Astrocyte (in vitro differentiated cells and primary cell): ENCODE data around the gene ROR2. TPM values are rescaled to one million over a fixed set of nuclear protein-coding genes. Genes with fewer than 3 reads are reported as not detected.

Experiments used
- DNase-seq: peaks from one replicate; pipeline ENCODE4 v3.0.0-alpha.2; 2010; ENCODE audit warnings: low read depth
- FAIRE-seq: peaks from 2 replicates; lab custom pipeline; 2011; peaks lifted over from hg19 to GRCh38; lab: Jason Lieb, UNC
- H2AFZ ChIP-seq: 2 replicates; pipeline ENCODE4 v1.6.0; 2012; ENCODE audit warnings: low read depth, low read length, inconsistent platforms
- H3K27ac ChIP-seq: 2 replicates; pipeline ENCODE4 v1.5.1; 2011; ENCODE audit warnings: low read depth, low read length, inconsistent platforms
- H3K27me3 ChIP-seq: 2 replicates; pipeline ENCODE4 v1.6.0; 2011; ENCODE audit warnings: low read length, inconsistent platforms; ENCODE audit not compliant: insufficient read depth
- H3K36me3 ChIP-seq: 2 replicates; pipeline ENCODE4 v1.5.1; 2011; ENCODE audit warnings: low read length, inconsistent platforms; ENCODE audit not compliant: insufficient read depth
- H3K4me1 ChIP-seq: 2 replicates; pipeline ENCODE4 v1.5.1; 2011; ENCODE audit warnings: low read length, inconsistent platforms; ENCODE audit not compliant: insufficient read depth
- H3K4me2 ChIP-seq: 2 replicates; pipeline ENCODE4 v1.6.0; 2012; ENCODE audit warnings: low read length, inconsistent platforms
- H3K4me3 ChIP-seq: 2 replicates; pipeline ENCODE4 v1.5.1; 2011; ENCODE audit warnings: low read depth, mild to moderate bottlenecking, low read length, inconsistent platforms; ENCODE audit not compliant: insufficient read depth
- H3K79me2 ChIP-seq: 2 replicates; pipeline ENCODE4 v1.6.0; 2012; ENCODE audit warnings: mild to moderate bottlenecking, low read length, inconsistent platforms; ENCODE audit not compliant: insufficient read depth
- H3K9ac ChIP-seq: 2 replicates; pipeline ENCODE4 v1.6.0; 2012; ENCODE audit warnings: mild to moderate bottlenecking, low read length, inconsistent platforms
- H3K9me3 ChIP-seq: 2 replicates; pipeline ENCODE4 v1.5.1; 2012; ENCODE audit warnings: low read depth, mild to moderate bottlenecking, low read length, inconsistent platforms; ENCODE audit not compliant: insufficient read depth
- H4K20me1 ChIP-seq: 2 replicates; pipeline ENCODE4 v1.6.0; 2012; ENCODE audit warnings: low read length, inconsistent platforms; ENCODE audit not compliant: insufficient read depth
- H3K27ac Mint-ChIP-seq: one replicate; pipeline ENCODE4 v1.8.0; 2021; ENCODE audit warnings: mild to moderate bottlenecking, mixed read lengths; ENCODE audit not compliant: unreplicated experiment
- H3K27me3 Mint-ChIP-seq: one replicate; pipeline ENCODE4 v1.8.0; 2021; ENCODE audit warnings: low read depth, mixed read lengths; ENCODE audit not compliant: unreplicated experiment
- H3K36me3 Mint-ChIP-seq: one replicate; pipeline ENCODE4 v1.8.0; 2021; ENCODE audit warnings: low read depth, mixed read lengths; ENCODE audit not compliant: unreplicated experiment
- H3K4me1 Mint-ChIP-seq: one replicate; pipeline ENCODE4 v1.8.0; 2021; ENCODE audit warnings: low read depth, mixed read lengths; ENCODE audit not compliant: unreplicated experiment
- H3K4me3 Mint-ChIP-seq: one replicate; pipeline ENCODE4 v1.8.0; 2021; ENCODE audit warnings: mild to moderate bottlenecking, moderate library complexity, mixed read lengths; ENCODE audit not compliant: unreplicated experiment
- H3K9me3 Mint-ChIP-seq: one replicate; pipeline ENCODE4 v1.8.0; 2021; ENCODE audit warnings: mild to moderate bottlenecking, mixed read lengths; ENCODE audit not compliant: unreplicated experiment
- EZH2 ChIP-seq: IDR thresholded peaks from 2 replicates; pipeline ENCODE4 v1.6.1; 2012; ENCODE audit warnings: mild to moderate bottlenecking, low read length, inconsistent platforms; ENCODE audit not compliant: insufficient read depth
- total RNA-seq: library from RNA; stranded (reverse); gene quantifications from 2 replicates; pipeline ENCODE4 v1.2.1, GENCODE V29; 2021
- TF ChIP-seq, protein P1 (sequence below): IDR thresholded peaks from 2 replicates; pipeline ENCODE4 v1.5.1; 2011; ENCODE audit warnings: low read depth, mild to moderate bottlenecking, inconsistent platforms, low read length, moderate library complexity; ENCODE audit not compliant: insufficient read depth

The ROR2 gene
- total RNA-seq, 1 donor from 2014 or later: 4.9 TPM

DNA sequence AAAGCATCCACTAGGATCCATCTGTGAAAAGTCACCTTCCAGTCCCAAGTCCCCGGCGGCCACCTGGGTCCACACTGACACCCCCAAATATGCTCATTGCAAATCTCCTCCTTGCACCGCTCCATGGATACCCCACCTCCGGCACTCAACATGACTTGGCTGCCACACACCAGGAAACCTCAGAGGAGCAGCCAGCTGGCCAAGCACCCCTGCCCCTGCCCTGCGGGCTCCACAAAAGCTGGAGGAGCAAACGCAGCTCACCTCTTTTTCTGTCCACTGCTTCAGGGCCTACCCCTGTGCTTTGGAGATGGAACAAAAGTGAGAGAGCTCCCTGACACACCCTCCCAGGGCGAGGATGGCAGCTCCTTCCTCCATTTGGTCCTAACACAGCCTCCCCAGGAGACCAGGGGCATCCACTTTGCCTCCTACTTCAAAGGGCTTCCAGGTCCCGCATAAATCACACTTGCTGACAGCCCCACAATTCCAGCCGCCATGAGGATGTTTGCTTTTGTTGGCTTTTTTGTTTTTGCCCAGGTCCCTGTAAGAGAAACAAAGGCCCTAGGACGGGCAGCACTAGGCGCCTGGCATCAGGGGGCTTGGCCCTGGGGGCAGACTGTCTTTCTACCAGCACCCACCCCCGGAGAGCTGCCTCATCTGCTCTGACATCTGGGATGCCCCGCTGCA, 14.8 kb downstream of the ROR2 start:
- Histone ChIP-seq H3K9ac (no peak overlapping the region), H2AFZ (no peak overlapping the region), H3K79me2 (no peaks in the 10 kb centered on the region), H3K36me3 (no peaks in the 10 kb centered on the region), H3K27ac (no peak overlapping the region), H3K4me2 (no peak overlapping the region), H4K20me1 (no peaks in the 10 kb centered on the region), H3K9me3 (peaks cover 5% of the 10 kb centered on the region), H3K4me1 (no peaks in the 10 kb centered on the region), H3K4me3 (no peak overlapping the region), H3K27me3 (peaks cover 4% of the 10 kb centered on the region)
- Mint-ChIP-seq H3K27me3 (peaks cover 3% of the 10 kb centered on the region), H3K4me3 (no peak overlapping the region), H3K36me3 (peaks cover 4% of the 10 kb centered on the region), H3K27ac (no peak overlapping the region), H3K4me1 (no peaks in the 10 kb centered on the region), H3K9me3 (peaks cover 17% of the 10 kb centered on the region)
- no peak for DNase-seq
- no peak for FAIRE-seq
- no peak for TF ChIP-seq EZH2
- TF ChIP-seq, protein P1, sequence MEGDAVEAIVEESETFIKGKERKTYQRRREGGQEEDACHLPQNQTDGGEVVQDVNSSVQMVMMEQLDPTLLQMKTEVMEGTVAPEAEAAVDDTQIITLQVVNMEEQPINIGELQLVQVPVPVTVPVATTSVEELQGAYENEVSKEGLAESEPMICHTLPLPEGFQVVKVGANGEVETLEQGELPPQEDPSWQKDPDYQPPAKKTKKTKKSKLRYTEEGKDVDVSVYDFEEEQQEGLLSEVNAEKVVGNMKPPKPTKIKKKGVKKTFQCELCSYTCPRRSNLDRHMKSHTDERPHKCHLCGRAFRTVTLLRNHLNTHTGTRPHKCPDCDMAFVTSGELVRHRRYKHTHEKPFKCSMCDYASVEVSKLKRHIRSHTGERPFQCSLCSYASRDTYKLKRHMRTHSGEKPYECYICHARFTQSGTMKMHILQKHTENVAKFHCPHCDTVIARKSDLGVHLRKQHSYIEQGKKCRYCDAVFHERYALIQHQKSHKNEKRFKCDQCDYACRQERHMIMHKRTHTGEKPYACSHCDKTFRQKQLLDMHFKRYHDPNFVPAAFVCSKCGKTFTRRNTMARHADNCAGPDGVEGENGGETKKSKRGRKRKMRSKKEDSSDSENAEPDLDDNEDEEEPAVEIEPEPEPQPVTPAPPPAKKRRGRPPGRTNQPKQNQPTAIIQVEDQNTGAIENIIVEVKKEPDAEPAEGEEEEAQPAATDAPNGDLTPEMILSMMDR: no peak

DNA sequence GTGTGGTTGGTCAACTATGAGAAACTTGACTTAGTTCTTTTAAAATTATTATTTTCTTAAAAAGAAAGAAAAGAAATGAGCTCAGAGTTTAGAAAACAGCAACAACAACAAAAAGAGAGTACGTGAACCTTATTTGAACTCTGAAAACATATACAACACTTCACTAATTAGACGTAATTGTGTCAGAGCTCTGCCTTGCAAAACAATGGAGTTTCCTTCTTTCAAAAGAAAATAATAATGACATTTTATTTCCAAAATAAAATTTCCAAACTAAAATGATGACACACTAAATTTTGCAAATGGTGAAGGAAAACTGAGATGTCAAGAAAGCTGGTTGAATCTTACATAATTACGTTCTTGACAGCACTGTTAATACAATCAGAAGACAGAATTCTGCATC, 15.4 kb downstream of the ROR2 start:
- Mint-ChIP-seq H3K27ac (no peak overlapping the region), H3K27me3 (peaks cover 3% of the 10 kb centered on the region), H3K4me3 (no peak overlapping the region), H3K9me3 (peaks cover 22% of the 10 kb centered on the region), H3K4me1 (no peaks in the 10 kb centered on the region), H3K36me3 (peaks cover 4% of the 10 kb centered on the region)
- no peak overlapping the region for H3K4me2 ChIP-seq
- H3K27me3 ChIP-seq: peaks cover 2% of the 10 kb centered on the region
- DNase-seq (no peak), FAIRE-seq (no peak)
- no peak overlapping the region for H3K4me3 ChIP-seq
- H2AFZ ChIP-seq: no peak overlapping the region
- H3K4me1 ChIP-seq: no peaks in the 10 kb centered on the region
- no peaks in the 10 kb centered on the region for H3K79me2 ChIP-seq
- H3K27ac ChIP-seq: no peak overlapping the region
- H4K20me1 ChIP-seq: no peaks in the 10 kb centered on the region
- peaks cover 7% of the 10 kb centered on the region for H3K9me3 ChIP-seq
- H3K9ac ChIP-seq: no peak overlapping the region
- no peak for TF ChIP-seq EZH2
- TF ChIP-seq, protein P1: no peak
- no peaks in the 10 kb centered on the region for H3K36me3 ChIP-seq

DNA sequence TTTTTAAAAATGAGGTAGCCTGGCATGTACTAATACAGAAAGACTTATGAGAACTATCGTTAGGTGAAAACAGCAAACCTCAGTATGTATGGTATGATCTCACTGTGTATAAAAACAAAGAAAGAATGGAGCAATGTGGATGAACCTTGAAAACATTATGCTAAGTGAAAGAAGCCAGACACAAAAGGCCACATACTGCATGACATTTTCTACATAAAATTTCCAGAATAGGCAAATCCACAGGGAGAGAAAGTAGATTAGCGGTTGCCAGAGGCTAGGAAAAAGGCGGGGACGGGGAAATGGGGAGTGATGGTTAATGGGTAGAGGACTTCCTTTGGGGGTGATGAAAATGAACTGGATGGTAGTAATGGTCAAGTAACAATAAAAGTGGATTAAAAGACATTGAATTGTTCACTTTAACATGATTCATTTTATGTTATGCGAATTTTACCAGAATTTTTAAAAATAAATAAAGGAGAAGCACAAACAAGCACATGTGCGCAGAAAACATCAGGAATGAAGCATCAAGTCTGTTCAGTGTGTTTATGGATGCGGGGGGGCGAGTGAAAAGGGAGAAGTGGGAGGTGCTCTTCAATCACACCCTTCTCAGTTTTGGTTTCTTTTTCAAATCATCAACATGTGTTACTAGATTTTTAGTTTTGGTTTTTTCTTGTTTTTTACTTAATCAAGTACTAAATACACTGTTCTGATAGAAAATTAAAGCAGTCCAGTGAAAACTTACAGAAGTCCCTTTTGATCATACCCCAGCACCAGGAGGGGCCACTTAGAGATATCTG, 16.3 kb downstream of the ROR2 start:
- H3K27me3 Mint-ChIP-seq: peaks cover 2% of the 10 kb centered on the region
- H3K4me3 ChIP-seq: no peak overlapping the region
- H3K36me3 Mint-ChIP-seq: peaks cover 4% of the 10 kb centered on the region
- no peaks in the 10 kb centered on the region for H3K36me3 ChIP-seq
- H2AFZ ChIP-seq: no peak overlapping the region
- no peak for TF ChIP-seq EZH2
- TF ChIP-seq, protein P1: no peak
- H3K4me2 ChIP-seq: no peak overlapping the region
- no peak for DNase-seq
- peaks cover 30% of the 10 kb centered on the region for H3K9me3 Mint-ChIP-seq
- no peak overlapping the region for H3K27ac ChIP-seq
- no peaks in the 10 kb centered on the region for H3K4me1 ChIP-seq
- H3K4me3 Mint-ChIP-seq: no peak overlapping the region
- H3K79me2 ChIP-seq: no peaks in the 10 kb centered on the region
- peaks cover 2% of the 10 kb centered on the region for H3K27me3 ChIP-seq
- no peaks in the 10 kb centered on the region for H3K4me1 Mint-ChIP-seq
- FAIRE-seq: no peak
- H4K20me1 ChIP-seq: no peaks in the 10 kb centered on the region
- no peak overlapping the region for H3K27ac Mint-ChIP-seq
- H3K9ac ChIP-seq: no peak overlapping the region
- H3K9me3 ChIP-seq: peaks cover 16% of the 10 kb centered on the region
